Loucy (cell line): Measurements from ENCODE around the gene TOPAZ1.

Experiments used
- H2AFZ ChIP-seq: fragments of 200-600 bp; sonication (generic); 2 replicates; pipeline ENCODE4 v1.6.0; 2016; ENCODE audit warnings: antibody characterized with exemption, mild to moderate bottlenecking, low read length, moderate library complexity
- H3F3A ChIP-seq: fragments of 200-600 bp; 2 replicates; pipeline ENCODE4 v1.6.0; 2016; ENCODE audit warnings: antibody characterized with exemption, low read depth, mild to moderate bottlenecking
- H3K27me3 ChIP-seq: fragments of 200-600 bp; sonication (generic); 2 replicates; pipeline ENCODE4 v1.6.1; 2014; ENCODE audit warnings: low read length, mild to moderate bottlenecking; ENCODE audit not compliant: insufficient read depth, poor library complexity, severe bottlenecking
- H3K36me3 ChIP-seq: fragments of 200-600 bp; sonication (generic); 2 replicates; pipeline ENCODE4 v1.6.1; 2016; ENCODE audit warnings: low read length; ENCODE audit not compliant: insufficient read depth
- H3K4me1 ChIP-seq: fragments of 200-600 bp; sonication (generic); 2 replicates; pipeline ENCODE4 v1.5.1; 2014; ENCODE audit warnings: low read length, mild to moderate bottlenecking; ENCODE audit not compliant: insufficient read depth, poor library complexity, severe bottlenecking
- H3K4me2 ChIP-seq: fragments of 200-600 bp; sonication (generic); 2 replicates; pipeline ENCODE4 v1.6.0; 2014; ENCODE audit warnings: antibody characterized with exemption, low read length, low read depth, mild to moderate bottlenecking; ENCODE audit not compliant: poor library complexity, severe bottlenecking
- H3K4me3 ChIP-seq: fragments of 200-600 bp; sonication (generic); 2 replicates; pipeline ENCODE4 v1.5.1; 2014; ENCODE audit warnings: low read length, mild to moderate bottlenecking, mixed read lengths; ENCODE audit not compliant: poor library complexity, severe bottlenecking
- H3K79me2 ChIP-seq: fragments of 200-600 bp; sonication (generic); 2 replicates; pipeline ENCODE4 v1.6.1; 2014; ENCODE audit warnings: low read length; ENCODE audit not compliant: insufficient read depth
- H3K9ac ChIP-seq: fragments of 200-600 bp; sonication (generic); 2 replicates; pipeline ENCODE4 v1.6.0; 2014; ENCODE audit warnings: mild to moderate bottlenecking, low read depth, low read length, moderate library complexity; ENCODE audit not compliant: poor library complexity, severe bottlenecking
- H3K9me2 ChIP-seq: fragments of 200-600 bp; sonication (generic); replicated peaks from 2 replicates; pipeline ENCODE4 v1.6.1; 2016; ENCODE audit warnings: low read depth, low read length, mixed read lengths
- H3K9me3 ChIP-seq: fragments of 200-600 bp; sonication (generic); 2 replicates; pipeline ENCODE4 v1.6.1; 2014; ENCODE audit warnings: mild to moderate bottlenecking, antibody characterized with exemption, low read length, low read depth; ENCODE audit not compliant: insufficient read depth
- H4K20me1 ChIP-seq: fragments of 200-600 bp; sonication (generic); 2 replicates; pipeline ENCODE4 v1.6.0; 2014; ENCODE audit warnings: antibody characterized with exemption, low read length, mild to moderate bottlenecking; ENCODE audit not compliant: insufficient read depth, poor library complexity, severe bottlenecking
- EZH2phosphoT487 ChIP-seq: fragments of 200-600 bp; IDR thresholded peaks from 2 replicates; pipeline ENCODE4 v1.6.1; 2018; ENCODE audit warnings: antibody characterized with exemption, mild to moderate bottlenecking, moderate library complexity, borderline replicate concordance
- TF ChIP-seq, protein P1 (sequence below): fragments of 200-600 bp; sonication (generic); conservative IDR thresholded peaks from 2 replicates; pipeline ENCODE4 v1.5.1; 2014; ENCODE audit warnings: mild to moderate bottlenecking, antibody characterized with exemption, low read length

Gene TOPAZ1

GRCh38 chr3:44375450-44375849 is 133.8 kb downstream of the TOPAZ1 start:
- Histone ChIP-seq H2AFZ (no peak overlapping the region), H3K36me3 (no peaks in the 10 kb centered on the region), H3K27me3 (no peaks in the 10 kb centered on the region), H3F3A (no peaks in the 10 kb centered on the region), H3K4me3 (no peak overlapping the region), H3K4me2 (no peak overlapping the region), H3K9ac (no peak overlapping the region), H4K20me1 (no peaks in the 10 kb centered on the region), H3K79me2 (no peaks in the 10 kb centered on the region), H3K4me1 (no peaks in the 10 kb centered on the region), H3K9me2 (no peaks in the 10 kb centered on the region), H3K9me3 (no peaks in the 10 kb centered on the region)
- TF ChIP-seq, protein P1, sequence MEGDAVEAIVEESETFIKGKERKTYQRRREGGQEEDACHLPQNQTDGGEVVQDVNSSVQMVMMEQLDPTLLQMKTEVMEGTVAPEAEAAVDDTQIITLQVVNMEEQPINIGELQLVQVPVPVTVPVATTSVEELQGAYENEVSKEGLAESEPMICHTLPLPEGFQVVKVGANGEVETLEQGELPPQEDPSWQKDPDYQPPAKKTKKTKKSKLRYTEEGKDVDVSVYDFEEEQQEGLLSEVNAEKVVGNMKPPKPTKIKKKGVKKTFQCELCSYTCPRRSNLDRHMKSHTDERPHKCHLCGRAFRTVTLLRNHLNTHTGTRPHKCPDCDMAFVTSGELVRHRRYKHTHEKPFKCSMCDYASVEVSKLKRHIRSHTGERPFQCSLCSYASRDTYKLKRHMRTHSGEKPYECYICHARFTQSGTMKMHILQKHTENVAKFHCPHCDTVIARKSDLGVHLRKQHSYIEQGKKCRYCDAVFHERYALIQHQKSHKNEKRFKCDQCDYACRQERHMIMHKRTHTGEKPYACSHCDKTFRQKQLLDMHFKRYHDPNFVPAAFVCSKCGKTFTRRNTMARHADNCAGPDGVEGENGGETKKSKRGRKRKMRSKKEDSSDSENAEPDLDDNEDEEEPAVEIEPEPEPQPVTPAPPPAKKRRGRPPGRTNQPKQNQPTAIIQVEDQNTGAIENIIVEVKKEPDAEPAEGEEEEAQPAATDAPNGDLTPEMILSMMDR = no peak
- TF ChIP-seq EZH2phosphoT487 = no peak
